ENCODE measurements around the gene TNS2.
"Not testable (repeated sequence)": the region's sequence is repeated elsewhere in the genome, so short reads cannot be mapped to it uniquely, and the experiment has no call there.

The TNS2 gene

DNA sequence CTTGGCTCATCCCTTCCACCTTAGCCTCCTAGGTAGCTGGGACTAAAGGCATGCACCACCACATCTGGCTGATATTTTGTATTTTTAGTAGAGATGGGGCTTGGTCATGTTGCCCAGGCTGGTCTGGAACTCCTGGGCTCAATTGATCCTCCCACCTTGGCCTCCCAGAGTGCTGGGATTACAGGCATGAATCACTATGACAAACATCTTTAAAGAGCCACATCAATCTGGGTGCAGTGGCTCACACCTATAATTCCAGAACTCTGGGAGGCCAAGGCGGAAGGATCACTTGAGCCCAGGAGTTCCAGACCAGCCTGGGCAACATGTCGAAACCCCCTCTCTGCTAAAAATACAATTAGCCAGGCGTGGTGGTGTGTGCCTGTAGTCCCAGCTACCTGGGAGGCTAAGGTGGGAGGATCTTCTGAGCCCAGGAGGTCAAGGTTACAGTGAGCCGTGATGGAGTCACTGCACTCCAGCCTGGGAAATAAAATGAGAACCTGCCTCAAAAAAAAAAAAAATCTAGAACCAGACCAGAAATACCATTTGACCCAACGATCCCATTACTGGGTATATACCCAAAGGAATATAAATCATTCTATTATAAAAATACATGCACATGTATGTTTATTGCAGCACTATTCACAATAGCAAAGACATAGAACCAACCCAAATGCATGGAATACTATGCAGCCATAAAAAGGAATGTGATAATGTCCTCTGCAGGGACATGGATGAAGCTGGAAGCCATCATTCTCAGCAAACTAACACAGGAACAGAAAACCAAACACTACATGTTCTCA, 45.1 kb downstream of the TNS2 start:
- DNase-seq, result not testable (repeated sequence)

DNA sequence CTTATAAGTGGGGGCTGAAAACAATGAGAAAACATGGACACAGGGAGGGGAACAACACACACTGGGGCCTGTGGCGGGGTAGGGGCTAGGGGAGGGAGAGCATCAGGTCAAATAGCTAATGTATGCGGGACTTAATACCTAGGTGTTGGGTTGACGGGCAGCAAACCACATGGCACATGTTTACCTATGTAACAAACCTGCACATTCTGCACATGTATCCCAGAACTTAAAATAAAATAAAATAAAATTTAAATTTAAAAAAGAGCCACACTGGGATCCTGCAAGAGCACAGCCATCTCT, 45.7 kb downstream of the TNS2 start:
- DNase-seq, result not testable (repeated sequence)

DNA sequence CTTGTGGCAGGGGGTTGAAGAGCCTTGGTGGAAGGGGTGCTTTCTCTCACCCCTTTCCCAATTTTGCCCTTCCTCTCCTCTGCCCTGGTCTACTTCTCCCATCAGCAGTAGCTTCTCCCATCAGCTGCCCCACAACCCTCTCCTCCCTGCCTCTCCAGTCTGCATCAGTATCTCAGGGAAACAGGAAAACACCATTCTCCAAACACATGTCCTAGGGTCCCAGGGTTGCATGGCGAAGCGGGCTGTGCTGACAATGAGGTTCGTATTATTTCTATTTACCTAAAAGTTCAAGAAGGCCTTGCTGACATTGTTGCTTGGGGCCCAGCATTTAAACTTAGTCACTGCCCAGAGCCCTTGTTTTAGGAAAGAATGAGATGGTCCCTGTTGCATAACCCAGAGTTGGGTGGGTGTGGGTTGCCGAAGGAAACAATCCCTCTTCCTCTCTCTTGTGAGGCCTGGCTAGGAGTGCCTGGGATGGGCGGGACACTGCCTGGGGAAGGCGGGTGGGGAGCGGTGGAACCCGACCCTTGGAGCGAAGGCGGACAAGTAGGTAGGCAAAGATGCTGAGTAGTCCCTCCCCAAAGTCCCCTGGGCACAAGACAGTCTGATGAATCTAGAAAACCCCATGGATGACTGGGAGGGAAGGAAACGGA, 46.4 kb downstream of the TNS2 start:
- no peak for DNase-seq

DNA sequence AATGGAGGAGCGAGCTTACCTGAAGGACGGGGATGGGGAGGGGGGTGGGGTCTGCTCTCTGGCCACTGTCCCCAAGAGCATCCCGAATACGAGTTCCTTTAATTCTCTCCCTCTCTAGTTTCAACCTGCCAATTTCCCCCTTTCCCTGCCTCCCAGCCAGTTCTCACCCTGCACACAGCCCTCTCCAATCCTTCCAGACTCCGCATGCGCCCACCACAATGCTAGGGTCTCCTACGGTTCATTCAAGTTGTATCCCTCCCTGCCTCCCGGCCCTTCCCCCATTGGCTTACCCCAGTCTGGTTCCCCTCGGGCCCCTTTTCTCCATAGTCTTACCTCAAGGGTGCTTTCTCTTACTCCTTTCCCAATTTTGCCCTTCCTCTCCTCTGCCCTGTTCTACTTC, 46.9 kb downstream of the TNS2 start:
- no peak for DNase-seq

DNA sequence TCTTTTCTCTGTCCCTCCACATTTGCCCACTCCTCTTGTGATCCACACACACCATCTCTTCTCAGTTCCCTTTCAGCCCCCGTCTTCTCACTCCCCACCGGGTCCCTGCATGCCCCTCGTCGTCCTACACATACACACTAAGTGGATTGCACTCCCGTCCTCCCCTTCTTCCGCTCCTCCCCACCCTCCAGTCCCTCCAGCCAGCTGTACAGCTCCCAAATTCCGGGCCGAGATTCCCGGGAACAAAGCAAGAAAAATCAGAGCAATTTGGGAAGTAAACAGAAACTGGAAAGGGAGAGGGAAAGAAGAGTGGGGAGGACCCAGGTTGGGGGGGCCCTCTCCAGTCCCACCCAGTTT, 47.3 kb downstream of the TNS2 start:
- DNase-seq, result no peak

DNA sequence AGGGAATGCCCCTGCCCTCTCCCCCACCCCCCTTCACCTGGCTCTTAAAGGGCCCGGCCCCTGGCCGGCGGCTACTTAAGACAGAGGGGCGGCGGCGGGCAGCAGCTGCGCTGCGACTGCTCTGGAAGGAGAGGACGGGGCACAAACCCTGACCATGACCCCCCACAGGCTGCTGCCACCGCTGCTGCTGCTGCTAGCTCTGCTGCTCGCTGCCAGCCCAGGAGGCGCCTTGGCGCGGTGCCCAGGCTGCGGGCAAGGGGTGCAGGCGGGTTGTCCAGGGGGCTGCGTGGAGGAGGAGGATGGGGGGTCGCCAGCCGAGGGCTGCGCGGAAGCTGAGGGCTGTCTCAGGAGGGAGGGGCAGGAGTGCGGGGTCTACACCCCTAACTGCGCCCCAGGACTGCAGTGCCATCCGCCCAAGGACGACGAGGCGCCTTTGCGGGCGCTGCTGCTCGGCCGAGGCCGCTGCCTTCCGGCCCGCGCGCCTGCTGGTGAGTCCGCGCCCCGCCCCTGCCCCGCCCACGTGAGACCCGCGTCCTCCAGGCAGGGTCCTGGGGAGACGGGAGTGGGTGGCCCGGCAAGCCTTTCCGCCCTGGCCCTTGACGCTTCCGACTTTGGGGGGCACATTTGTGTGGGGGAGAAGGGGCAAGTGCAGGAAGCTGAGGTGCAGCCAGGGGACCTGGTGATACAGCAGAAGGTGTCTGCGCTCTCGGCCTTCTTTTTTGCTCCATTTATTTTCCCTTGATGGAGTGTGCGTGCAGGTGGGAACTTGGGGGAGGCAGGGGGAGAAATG, 47.9 kb downstream of the TNS2 start, which contains the start of gene IGFBP6:
Gene IGFBP6, plus strand, starts transcription at position 104 of the 790 bp plus-strand sequence. Its CDS starts 51 bp downstream, at position 155.
- peak; percentile 27 for DNase-seq

DNA sequence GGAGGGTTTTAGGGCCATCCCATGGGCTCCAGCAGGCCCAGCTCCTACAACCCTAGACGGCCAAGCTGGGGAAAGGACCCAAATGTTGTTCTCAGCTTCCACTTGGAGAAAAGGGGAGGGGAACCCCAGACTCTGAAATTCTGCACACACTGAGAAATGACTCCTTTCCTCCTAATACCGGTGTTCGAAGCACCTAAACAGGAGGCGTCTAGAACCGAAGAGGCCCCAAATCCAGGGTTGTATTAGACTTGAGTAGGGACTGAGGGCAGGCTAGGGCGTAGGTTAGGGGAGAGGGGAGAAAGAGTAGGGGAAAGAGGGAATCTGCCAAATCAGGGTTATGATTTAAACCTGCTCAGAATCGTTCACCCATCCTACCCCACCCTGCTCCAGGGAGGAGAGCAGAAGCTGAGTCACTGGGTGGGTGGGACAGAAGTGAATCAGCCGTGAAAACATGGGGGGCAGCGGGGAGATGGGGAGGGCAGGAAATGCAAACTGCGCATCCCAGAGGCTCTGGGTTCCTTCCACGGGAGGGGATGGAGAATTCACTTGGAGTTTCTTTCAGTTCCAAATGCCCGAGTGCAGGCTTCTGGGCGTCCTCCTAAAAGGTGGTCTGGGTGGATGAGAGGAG, 48.6 kb downstream of the TNS2 start:
- DNase-seq, result peak; percentile 29

DNA sequence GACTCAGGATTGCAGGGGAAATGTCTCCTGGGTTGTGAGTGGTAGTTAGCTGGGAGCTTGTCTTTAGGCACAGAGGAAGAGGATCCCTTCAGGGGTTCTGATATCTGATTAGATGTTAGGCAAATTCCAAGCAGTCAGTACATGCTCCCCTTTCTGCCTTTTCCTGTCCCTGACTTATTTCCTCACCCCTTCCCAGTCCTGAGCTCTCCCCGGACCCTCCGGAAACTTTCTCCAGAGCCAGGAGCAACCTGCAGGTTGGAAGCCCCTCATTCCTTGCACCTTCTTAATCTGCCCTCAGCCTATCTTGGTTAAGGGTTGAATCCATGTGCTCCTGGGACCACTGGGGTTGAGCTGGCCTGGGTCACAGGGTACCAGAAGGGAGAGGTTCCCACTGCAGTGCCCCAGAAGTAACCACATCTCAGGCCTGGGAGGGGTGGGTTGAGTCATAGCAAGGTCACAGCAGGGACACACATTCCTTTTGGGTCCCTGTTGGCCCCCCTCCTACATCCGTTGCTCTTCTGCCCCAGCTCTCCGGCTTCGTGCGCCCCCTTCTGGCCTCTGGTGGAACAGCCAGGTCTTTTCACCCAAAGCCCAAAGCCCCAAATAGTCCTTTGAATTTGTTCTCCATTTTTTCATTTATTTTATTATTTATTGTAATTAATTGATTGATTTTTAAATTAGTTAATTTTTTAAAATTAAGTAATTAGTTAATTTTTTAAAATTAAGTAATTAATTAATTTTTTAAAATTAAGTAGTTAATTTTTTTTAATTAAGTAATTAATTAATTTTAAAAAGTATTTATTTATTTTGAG, 49.4 kb downstream of the TNS2 start:
- peak; percentile 87 for DNase-seq

DNA sequence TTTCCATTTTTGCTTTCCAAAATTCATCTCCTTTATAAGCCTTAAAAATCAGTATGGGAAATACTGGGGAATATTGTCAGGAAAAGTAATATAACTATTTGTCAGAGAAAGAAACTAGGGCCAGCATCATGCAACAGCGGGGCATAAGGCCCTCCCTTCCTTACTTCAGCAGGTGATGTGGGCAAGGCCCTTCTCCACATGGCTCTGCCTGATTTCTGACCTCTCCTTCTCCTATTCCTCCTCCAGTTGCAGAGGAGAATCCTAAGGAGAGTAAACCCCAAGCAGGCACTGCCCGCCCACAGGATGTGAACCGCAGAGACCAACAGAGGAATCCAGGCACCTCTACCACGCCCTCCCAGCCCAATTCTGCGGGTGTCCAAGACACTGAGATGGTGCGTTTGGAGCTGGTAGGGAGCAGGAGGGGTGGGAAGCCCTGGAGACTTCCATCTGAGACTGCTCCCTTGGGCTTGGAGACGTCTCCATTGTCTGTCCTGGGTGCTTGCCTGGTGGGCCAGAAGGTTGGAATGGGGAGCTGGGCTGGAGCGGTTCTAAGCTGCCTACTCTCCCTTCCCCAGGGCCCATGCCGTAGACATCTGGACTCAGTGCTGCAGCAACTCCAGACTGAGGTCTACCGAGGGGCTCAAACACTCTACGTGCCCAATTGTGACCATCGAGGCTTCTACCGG, 50.7 kb downstream of the TNS2 start:
- no peak for DNase-seq

DNA sequence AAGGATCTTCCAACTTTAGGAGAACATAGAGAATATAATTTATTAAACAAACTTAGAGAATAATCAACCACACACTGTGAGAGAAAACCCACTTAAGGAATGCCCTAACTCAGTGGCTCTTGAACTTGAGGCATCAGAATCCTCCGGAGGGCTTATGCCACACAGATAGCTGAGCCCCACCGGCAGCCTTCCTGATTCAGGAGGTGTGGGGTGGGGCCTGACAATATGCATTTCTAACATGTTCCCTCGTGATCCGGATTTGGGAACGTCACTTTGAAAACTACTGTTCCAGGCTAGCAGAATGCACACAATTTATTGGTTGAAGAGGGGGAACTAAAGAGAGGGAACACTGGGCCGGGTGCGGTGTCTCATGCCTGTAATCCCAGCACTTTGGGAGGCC, 51.4 kb downstream of the TNS2 start:
- no peak for DNase-seq

DNA sequence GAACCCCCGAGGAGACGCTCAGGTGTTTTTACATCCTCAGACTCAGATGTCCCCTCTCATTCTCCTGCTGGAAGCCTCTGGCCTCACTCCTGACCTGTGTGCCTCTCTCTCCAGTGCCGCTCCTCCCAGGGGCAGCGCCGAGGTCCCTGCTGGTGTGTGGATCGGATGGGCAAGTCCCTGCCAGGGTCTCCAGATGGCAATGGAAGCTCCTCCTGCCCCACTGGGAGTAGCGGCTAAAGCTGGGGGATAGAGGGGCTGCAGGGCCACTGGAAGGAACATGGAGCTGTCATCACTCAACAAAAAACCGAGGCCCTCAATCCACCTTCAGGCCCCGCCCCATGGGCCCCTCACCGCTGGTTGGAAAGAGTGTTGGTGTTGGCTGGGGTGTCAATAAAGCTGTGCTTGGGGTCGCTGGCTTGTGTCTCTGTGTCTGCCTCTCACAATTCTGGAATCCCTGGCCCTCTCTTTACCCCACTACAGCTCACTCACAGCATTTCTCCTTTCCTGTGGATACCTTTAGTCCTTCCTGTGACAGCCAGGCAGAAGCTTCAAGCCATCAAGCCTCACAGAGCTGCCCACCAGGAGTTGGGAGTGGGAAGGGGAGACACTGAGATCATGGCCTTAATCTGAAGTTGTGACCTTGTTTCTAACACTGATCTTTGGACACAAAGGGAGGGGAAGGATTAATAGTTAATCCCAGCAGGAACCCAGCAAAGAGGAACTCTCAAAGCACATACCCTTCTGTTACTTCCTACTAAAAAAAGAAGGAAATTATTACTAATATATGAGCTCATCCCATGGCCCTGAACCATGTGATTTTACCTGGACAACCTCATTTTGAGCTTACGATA, 52.3 kb downstream of the TNS2 start:
- no peak for DNase-seq

DNA sequence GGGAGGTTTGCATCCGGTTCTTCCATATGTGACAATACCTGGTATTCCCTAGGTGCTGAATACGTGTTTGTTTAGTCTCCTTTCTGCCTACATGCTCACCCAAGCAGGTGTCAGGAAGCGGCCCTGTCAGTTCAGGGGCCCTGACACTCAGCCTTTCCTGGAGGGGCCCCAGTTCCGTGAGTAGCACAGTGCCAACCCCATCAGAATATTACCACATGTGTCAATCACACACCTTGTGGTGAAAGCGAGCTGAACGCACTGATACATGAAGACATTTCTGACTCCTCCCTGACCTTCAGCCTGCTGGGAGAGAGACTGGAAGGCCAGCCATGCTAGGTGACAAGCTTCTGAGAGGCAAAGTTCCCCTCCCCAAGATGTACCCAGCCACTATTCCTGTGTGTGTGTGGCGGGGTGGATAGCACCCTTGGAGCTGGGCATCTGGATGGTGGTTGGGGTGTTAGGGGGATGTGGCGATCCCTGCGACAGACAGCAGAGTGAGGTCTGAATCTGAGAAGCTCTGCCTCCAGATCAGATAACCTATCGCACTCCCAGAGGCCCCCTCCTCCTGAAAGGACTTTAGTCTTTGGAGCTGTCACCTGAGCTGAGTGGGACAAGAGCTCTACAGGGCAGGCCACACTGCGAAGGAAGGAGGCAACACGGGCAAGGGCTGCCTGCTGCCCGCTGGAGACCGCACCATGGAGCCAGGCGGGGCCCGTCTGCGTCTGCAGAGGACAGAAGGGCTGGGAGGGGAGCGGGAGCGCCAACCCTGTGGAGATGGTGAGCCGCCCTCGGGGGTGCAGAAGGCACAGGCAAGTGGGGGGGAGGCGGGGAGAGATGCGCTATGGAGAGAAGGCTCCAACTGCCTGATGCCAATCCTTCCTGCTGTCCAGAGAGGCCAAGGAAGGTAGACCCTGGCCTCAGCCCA, 53.3 kb downstream of the TNS2 start, which contains the start of gene SOAT2:
Gene SOAT2, plus strand, starts transcription at position 604 of the 925 bp plus-strand sequence. Its CDS starts 92 bp downstream, at position 696.
- DNase-seq, result peak; percentile 26

DNA sequence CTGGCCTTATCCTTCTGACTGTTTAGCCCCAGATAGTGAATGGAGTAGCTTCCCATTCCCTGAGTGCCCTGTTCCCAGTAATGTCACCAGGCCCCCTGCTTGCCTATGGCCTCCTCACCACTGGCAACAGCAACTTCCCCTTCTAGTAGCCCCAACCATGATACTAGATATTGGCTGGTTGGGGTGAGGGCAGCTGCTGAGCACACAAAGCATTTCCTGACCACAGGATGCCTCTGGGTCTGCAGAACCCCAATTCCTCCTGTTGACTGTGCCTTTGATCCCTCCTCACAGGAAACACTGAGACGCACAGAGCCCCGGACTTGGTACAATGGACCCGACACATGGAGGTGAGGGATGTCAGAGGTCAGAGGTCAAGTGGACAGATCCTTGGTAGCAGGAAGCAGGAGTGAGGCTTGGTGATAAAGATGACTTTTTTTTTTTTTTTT, 54.0 kb downstream of the TNS2 start:
- no peak for DNase-seq

DNA sequence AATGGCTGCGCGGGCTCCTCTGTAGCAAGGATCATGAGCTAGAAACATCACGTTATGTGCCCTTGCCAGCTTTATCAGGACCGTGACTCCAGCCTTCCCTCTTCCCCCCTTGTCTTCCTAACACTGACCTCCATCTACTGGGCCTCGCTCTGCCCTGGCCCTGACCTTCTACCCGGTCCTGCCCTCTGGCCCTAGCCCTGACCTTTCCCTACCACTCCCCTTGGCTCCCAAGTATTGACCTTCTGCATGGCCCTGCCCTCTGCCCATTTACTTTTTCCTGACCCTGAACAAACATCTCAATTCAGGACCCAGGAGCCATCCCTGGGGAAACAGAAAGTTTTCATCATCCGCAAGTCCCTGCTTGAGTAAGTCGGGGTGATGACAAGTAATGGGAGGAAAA, 55.4 kb downstream of the TNS2 start:
- DNase-seq, result no peak

DNA sequence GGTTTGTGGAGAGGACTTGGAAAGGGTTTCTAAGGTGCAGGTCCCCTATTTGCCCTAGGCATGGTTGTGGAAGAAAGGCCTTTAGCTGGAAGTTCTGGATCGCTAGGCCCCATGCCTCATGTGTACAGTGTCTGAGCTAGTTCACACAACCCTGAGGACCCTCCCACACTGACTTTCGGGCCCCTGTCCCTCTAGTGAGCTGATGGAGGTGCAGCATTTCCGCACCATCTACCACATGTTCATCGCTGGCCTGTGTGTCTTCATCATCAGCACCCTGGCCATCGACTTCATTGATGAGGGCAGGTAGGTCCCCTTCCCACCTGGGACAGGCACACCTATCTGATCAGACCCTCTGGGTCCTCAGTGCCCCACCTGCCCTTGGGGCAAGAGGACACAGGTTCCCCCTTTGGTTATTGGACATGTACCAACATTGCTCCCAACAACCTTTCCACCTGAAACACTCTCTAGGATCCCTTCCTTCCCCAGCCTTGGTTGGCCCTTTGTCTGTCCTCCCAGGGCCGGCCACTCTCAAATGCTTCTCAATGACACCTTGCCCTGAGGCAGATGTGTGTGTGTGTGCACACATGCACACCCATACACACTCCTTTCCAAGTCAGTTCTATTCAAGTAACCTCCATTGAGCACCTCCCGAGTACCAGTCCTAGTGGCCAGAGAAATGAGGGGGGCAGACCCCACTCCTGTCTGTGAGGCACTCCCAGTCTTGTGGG, 56.0 kb downstream of the TNS2 start:
- DNase-seq, result no peak

DNA sequence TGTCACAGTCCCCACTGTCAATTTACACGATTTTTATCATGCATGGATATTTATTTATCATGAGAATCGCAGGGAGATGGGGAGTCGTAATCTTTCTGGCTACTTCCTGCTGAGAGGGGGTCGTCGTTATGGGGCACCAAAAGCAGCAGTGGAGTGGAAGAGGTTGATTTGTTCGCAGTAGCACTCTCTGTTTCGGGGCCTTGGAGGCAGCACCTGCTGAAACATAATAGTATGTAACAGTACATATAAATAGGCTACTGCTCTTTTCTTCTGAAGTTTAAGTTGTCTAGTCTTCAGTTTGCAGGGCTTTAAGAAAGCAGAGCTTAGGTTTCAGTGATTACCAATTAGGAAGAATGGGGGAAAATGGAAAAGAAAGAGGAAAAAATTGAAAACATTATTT, 57.3 kb downstream of the TNS2 start:
- no peak for DNase-seq

DNA sequence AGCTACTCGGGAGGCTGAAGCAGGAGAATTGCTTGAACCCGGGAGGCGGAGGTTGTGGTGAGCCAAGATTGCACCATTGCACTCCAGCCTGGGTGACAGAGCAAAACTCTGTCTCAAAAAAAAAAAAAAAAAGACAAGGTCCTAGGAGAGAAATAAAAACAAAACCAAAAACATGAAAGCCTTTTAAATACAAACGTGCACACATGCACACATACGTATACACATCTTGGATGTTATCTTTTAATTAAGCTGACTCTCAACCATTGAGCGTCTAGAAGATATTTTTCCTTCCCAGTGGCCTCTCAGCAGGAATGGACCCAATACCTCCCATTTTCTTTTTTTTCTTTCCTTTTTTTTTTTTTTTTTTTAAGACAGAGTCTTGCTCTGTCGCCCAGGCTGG, 62.6 kb downstream of the TNS2 start:
- not testable (repeated sequence) for DNase-seq

DNA sequence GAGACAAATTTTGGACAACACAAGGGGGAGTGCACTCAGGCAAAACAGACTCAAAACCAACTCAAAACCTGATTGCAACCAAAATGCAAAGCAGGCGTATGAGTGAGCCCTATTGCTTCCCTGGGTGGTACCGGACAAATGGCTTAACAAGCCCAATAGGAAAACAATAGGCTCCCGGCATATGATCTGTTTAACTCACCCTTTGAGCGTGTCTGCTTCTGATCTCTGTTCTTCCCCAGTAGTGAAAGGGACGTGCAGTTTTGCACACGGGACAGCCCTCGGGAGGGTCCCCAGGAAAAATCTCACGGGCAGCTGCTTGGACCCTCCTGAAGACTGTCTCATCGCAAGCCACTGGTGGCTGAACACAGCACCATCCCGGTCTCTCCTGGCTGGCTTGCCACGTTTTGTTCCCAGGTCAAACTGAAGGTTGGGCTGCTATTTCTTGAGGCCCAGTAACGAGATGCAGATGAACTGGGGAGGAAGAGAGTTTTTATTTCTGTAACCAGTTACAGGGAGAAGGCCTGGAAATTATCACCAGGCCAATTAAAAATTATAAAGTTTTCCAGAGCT, 63.4 kb downstream of the TNS2 start:
- DNase-seq, result no peak
